Renal cortical epithelial cell (primary cell): Measurements from ENCODE around the gene UBA1. TPM values are rescaled to one million over a fixed set of nuclear protein-coding genes. Genes with fewer than 3 reads are reported as not detected.

Experiments used
- total RNA-seq: library from RNA; depleted of rRNA; stranded (reverse); fragments of >200 nt; gene quantifications from 2 replicates; pipeline ENCODE4 v1.2.3, GENCODE V29; 2014

Gene UBA1
- total RNA-seq, 1 donor from 2014 or later, result 280 TPM

Other genes with a start within 250 kb of the UBA1 start
- 1.6 and 1.7 TPM in 2 replicates for gene RGN, start 115.4 kb upstream of the UBA1 start, total RNA-seq
- 35.3 and 44.1 TPM in 2 replicates for gene NDUFB11, start 49.1 kb upstream of the UBA1 start, total RNA-seq
- 44.5 and 50.2 TPM in 2 replicates for gene RBM10, start 48.6 kb upstream of the UBA1 start, total RNA-seq
- gene CDK16, start 24.9 kb downstream of the UBA1 start, total RNA-seq, result 104 and 174 TPM in 2 replicates
- 35.9 and 61.0 TPM in 2 replicates for gene USP11, start 39.2 kb downstream of the UBA1 start, total RNA-seq
- gene ZNF157, start 176.7 kb downstream of the UBA1 start, total RNA-seq, result 0.17 and 0.65 TPM in 2 replicates